HL-60 (cell line): Measurements from ENCODE around the gene PPP1R7.

Source experiments
- DNase-seq, 2 experiments: peaks; one replicate each; pipeline ENCODE4 v3.0.0-alpha.2; 2010 to 2020; ENCODE audit warnings: low read depth in 1 of 2, low spot score in 1 of 2
- H3K27ac ChIP-seq: fragments of 250-450 bp; sonication (Bioruptor Pico); replicated peaks from 2 replicates; pipeline ENCODE4 v1.5.1; 2020; ENCODE audit warnings: mild to moderate bottlenecking, moderate library complexity
- H3K27me3 ChIP-seq: fragments of 250-450 bp; sonication (Bioruptor Pico); 2 replicates; pipeline ENCODE4 v1.5.1; 2021; ENCODE audit warnings: mild to moderate bottlenecking, moderate library complexity; ENCODE audit not compliant: insufficient read depth, poor library complexity, severe bottlenecking
- H3K4me3 ChIP-seq: replicated peaks from 2 replicates; pipeline ENCODE4 v1.5.1; 2011; ENCODE audit warnings: mild to moderate bottlenecking, control low read depth, low read length; ENCODE audit not compliant: insufficient read depth
- CTCF ChIP-seq: IDR thresholded peaks from one replicate; pipeline ENCODE4 v1.5.1; 2011; ENCODE audit warnings: low read length, control low read depth, inconsistent platforms; ENCODE audit not compliant: insufficient read depth
- GABPA ChIP-seq: IDR thresholded peaks from 2 replicates; pipeline ENCODE4 v1.6.1; 2012; ENCODE audit warnings: low read depth
- POLR2AphosphoS5 ChIP-seq: IDR thresholded peaks from 2 replicates; pipeline ENCODE4 v1.6.1; 2012; ENCODE audit warnings: low read depth
- REST ChIP-seq: IDR thresholded peaks from 2 replicates; pipeline ENCODE4 v1.6.1; 2012; ENCODE audit warnings: low read depth; ENCODE audit not compliant: insufficient replicate concordance
- SPI1 ChIP-seq: IDR thresholded peaks from 2 replicates; pipeline ENCODE4 v1.6.1; 2012; ENCODE audit warnings: low read depth, mild to moderate bottlenecking, borderline replicate concordance

Gene PPP1R7

GRCh38 chr2:241163601-241164118 is 13.4 kb downstream of the PPP1R7 start:
- no peak for TF ChIP-seq REST
- TF ChIP-seq POLR2AphosphoS5: no peak
- no peak for TF ChIP-seq GABPA
- no peak for TF ChIP-seq SPI1
- no peak for TF ChIP-seq CTCF
- H3K4me3 ChIP-seq: no peak overlapping the region
- H3K27ac ChIP-seq: no peak overlapping the region
- no peaks in the 10 kb centered on the region for H3K27me3 ChIP-seq
- DNase-seq: no peak

GRCh38 chr2:241168366-241168765 is 18.1 kb downstream of the PPP1R7 start:
- H3K27ac ChIP-seq: no peak overlapping the region
- no peaks in the 10 kb centered on the region for H3K27me3 ChIP-seq
- no peak overlapping the region for H3K4me3 ChIP-seq
- TF ChIP-seq CTCF (no peak), POLR2AphosphoS5 (no peak), SPI1 (no peak), GABPA (no peak), REST (no peak)
- DNase-seq: no peak

GRCh38 chr2:241173557-241173956 is 23.3 kb downstream of the PPP1R7 start:
- no peak for DNase-seq
- Histone ChIP-seq H3K27ac (no peak overlapping the region), H3K4me3 (no peak overlapping the region), H3K27me3 (no peaks in the 10 kb centered on the region)
- TF ChIP-seq CTCF: no peak
- no peak for TF ChIP-seq REST
- no peak for TF ChIP-seq SPI1
- no peak for TF ChIP-seq POLR2AphosphoS5
- TF ChIP-seq GABPA: no peak
